Thyroid gland (tissue), 4 donors: ENCODE results near the gene TPK1. TPM values are rescaled to one million over a fixed set of nuclear protein-coding genes. Genes with fewer than 3 reads are reported as not detected.
A peak's percentile ranks its signal among the peaks of the same experiment; 100 is the strongest.

ENCODE experiments used
- DNase-seq, 2 donors: peaks; one replicate each; pipeline ENCODE4 v3.0.0-alpha.2; 2019
- H3K27ac ChIP-seq, 3 donors: fragments of 200-600 bp; sonication (generic); 1 replicate in 2 of 3; 2 replicates in 1 of 3; pipeline ENCODE4 v1.5.1; 2016 to 2019; ENCODE audit warnings: mild to moderate bottlenecking in 1 of 3, moderate library complexity in 1 of 3
- H3K27me3 ChIP-seq: fragments of 200-600 bp; sonication (generic); one replicate; pipeline ENCODE4 v1.5.1; 2019
- H3K36me3 ChIP-seq, 2 donors: fragments of 200-600 bp; sonication (generic); one replicate each; pipeline ENCODE4 v1.5.1; 2016 to 2019
- H3K4me1 ChIP-seq, 2 donors: fragments of 200-600 bp; sonication (generic); one replicate each; pipeline ENCODE4 v1.5.1; 2017 to 2019
- H3K4me3 ChIP-seq, 3 donors: fragments of 200-600 bp; sonication (generic); replicated peaks in 1 of 3; 1 replicate in 2 of 3; 2 replicates in 1 of 3; pipeline ENCODE4 v1.5.1; 2016; ENCODE audit warnings: mild to moderate bottlenecking in 1 of 3
- H3K9me3 ChIP-seq: fragments of 200-600 bp; sonication (generic); one replicate; pipeline ENCODE4 v1.5.1; 2017
- POLR2A ChIP-seq, 2 donors: fragments of 450-650 bp; IDR thresholded peaks; one replicate each; pipeline ENCODE4 v1.6.1; 2017; ENCODE audit warnings: antibody characterized with exemption in 2 of 2, mild to moderate bottlenecking in 2 of 2, moderate library complexity in 1 of 2
- WGBS, 2 donors: methylation state at CpG; one replicate each; pipeline ENCODE4 v1.1.5; 2017; 5-methylcytosine and 5-hydroxymethylcytosine counted together
- intact Hi-C: fragments of 100-400 bp; cut with DNase I; formaldehyde crosslinking; loops from one replicate; pipeline ENCODE4 v1.15.1; 2023
- total RNA-seq, 4 donors: library from RNA; depleted of rRNA; stranded (reverse); fragments of >200 nt; gene quantifications; one replicate each; pipeline ENCODE4 v1.2.3, GENCODE V29; 2016
- TF ChIP-seq, protein P1 (sequence below), 6 experiments: fragments of 200-600 bp in 3 of 6; fragments of 450-650 bp in 3 of 6; sonication (generic) in 3 of 6; IDR thresholded peaks; one replicate each; pipeline ENCODE4 v1.5.1; 2016 to 2019; ENCODE audit warnings: antibody characterized with exemption in 6 of 6, mild to moderate bottlenecking in 2 of 6, inconsistent platforms in 1 of 6, moderate library complexity in 1 of 6

Gene TPK1
- total RNA-seq = 10 to 100 TPM in 1 of 4 donors, 1 to 10 TPM in 3; 2.6 to 10.4 (median 6.2) TPM

DNA sequence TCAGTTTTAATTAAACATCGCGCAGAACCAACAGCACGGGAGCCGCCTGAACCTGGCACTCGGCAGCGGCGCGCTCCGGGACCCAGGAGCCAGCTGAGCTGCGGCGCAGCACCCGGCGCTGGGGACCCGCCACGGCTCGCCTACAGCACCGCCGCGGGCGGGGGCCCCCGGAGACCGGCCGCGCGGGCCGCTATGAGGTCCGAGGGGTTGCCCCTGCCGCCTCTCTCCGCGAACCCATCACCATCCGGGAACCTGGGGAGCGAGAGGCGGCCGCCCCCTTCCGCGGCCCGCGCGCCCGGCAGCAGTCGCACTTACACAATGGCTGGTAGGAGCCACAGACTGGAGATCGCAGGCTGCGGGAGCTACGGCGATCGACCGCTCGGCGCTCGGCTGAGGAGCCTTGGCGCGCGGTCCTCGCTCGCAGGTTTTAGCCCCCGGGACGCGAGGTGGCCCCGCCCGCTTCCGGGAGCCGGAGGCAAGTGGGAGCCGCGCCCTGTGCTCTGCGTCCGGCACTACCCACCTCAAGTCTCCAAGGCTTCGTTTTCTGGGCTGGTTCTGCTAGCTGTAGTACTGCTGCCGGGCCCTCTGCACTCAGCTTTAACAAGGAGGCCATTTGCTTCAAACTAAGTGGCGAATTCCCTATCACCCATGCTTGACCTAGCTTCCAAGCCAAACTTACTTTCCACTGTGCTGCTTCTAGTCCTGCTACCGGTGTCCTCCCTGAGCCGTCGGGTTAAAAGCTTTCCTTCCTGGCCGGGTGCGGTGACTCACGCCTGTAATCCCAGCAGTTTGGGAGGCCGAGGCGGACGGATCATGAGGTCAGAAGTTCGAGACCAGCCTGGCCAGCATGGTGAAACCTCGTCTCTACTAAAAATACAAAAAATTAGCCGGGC lies at the start of gene TPK1:
TPK1 (minus strand) TSS at position 402 of the 893 bp plus-strand sequence. CDS start 451 bp downstream, outside the sequence.
- peak within 1 kb of the TSS; percentile 88 to 90 (median 88) for H3K27ac ChIP-seq
- no peaks in the 10 kb centered on the region for H3K9me3 ChIP-seq
- intact Hi-C loops = no loop called here
- H3K27me3 ChIP-seq = no peaks in the 10 kb centered on the region
- H3K4me3 ChIP-seq = peak within 1 kb of the TSS; percentile 50 to 62 (median 57)
- H3K36me3 ChIP-seq = no peaks in the 10 kb centered on the region
- 13 to 14% methylated on average over 37 to 42 of the region's 81 CpGs for WGBS, 2 donors
- H3K4me1 ChIP-seq = peaks cover 0 to 7% of the 10 kb centered on the region in 2 donors
- TF ChIP-seq, protein P1, sequence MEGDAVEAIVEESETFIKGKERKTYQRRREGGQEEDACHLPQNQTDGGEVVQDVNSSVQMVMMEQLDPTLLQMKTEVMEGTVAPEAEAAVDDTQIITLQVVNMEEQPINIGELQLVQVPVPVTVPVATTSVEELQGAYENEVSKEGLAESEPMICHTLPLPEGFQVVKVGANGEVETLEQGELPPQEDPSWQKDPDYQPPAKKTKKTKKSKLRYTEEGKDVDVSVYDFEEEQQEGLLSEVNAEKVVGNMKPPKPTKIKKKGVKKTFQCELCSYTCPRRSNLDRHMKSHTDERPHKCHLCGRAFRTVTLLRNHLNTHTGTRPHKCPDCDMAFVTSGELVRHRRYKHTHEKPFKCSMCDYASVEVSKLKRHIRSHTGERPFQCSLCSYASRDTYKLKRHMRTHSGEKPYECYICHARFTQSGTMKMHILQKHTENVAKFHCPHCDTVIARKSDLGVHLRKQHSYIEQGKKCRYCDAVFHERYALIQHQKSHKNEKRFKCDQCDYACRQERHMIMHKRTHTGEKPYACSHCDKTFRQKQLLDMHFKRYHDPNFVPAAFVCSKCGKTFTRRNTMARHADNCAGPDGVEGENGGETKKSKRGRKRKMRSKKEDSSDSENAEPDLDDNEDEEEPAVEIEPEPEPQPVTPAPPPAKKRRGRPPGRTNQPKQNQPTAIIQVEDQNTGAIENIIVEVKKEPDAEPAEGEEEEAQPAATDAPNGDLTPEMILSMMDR (IDR thresholded peaks at IDR 0.05) = peak in 1 of 6 experiments; percentile 16
- peak in 1 of 2 donors; percentile 92 for TF ChIP-seq POLR2A (IDR thresholded peaks at IDR 0.05)
- DNase-seq = peak; percentile 87 to 90

DNA sequence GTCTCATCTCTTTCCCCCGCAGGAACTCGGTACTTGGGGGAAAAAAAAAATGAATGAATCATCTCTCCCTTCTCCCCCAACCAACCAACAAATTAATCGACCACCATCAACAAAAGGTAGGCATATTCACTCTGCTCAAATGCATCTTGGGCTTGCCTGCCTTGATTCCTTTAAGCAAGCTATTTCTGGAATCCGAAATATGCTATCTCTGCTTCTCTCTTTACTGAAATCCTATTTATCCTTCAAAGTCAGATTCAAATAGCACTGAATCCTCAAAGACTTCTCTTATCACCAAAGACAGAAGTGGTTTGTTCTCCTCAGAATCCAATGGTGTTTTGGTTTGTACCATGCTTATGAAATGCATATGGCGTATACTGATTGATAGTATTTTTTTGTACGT lies 49.6 kb upstream of the TPK1 start:
- Histone ChIP-seq H3K27me3 (no peaks in the 10 kb centered on the region), H3K36me3 (no peaks in the 10 kb centered on the region), H3K27ac (no peak overlapping the region), H3K4me3 (no peak overlapping the region), H3K9me3 (no peaks in the 10 kb centered on the region), H3K4me1 (no peaks in the 10 kb centered on the region)
- intact Hi-C loops = no loop called here
- TF ChIP-seq, protein P1 (IDR thresholded peaks at IDR 0.05) = no peak
- TF ChIP-seq POLR2A (IDR thresholded peaks at IDR 0.05) = no peak
- no peak for DNase-seq
- WGBS, 2 donors = 81 to 82% methylated on average over 6 of the region's 6 CpGs

DNA sequence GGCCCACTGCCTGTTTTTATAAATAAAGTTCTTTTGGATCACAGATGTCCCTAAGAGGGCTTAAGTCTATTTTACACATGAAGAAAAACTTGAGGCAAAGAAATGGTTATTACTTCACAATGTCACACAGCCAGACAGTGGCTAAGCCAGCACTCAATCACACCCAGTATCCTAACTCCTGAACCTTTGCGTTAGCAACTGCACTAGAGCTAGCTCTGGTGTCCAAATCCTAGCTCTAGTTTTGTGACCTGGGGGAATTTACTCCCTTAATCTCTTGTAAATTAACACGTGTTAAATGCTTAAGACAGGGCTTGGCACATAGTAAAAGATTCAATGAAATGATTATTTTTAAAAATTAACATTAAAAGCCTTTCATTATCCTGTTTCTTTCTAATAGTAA lies 49.0 kb upstream of the TPK1 start:
- no peaks in the 10 kb centered on the region for H3K36me3 ChIP-seq
- intact Hi-C loops = no loop called here

DNA sequence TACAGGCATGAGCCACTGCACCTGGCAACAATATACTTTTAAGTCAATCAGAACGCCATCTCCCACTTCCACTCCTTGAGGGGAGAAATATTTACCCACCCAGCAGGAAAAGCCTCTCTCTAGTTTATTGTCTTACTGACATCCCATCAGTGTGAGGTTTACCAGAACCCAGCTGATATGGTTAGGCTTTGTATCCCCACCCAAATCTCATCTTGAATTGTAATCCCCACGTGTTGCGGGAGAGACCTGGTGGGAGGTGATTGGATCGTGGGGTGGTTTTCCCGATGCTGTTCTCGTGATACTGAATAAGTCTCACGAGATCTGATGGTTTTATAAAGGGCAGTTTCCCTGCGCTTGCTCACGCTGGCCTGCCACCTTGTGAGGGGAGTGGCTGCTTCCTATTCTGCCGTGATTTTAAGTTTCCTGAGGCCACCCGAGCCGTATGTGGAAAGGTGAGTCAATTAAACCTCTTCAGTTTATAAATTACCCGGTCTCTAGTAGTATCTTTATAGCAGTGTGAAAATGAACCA lies 37.5 kb upstream of the TPK1 start:
- Histone ChIP-seq H3K36me3 (no peaks in the 10 kb centered on the region), H3K9me3 (no peaks in the 10 kb centered on the region), H3K27ac (no peak overlapping the region), H3K4me1 (no peaks in the 10 kb centered on the region), H3K27me3 (no peaks in the 10 kb centered on the region), H3K4me3 (no peak overlapping the region)
- no peak for TF ChIP-seq POLR2A (IDR thresholded peaks at IDR 0.05)
- TF ChIP-seq, protein P1 (IDR thresholded peaks at IDR 0.05) = no peak
- DNase-seq = no peak
- 83 to 86% methylated on average over 13 of the region's 13 CpGs for WGBS, 2 donors
- intact Hi-C loops = no loop called here

More for the DNA sequence above, 49.0 kb upstream of the TPK1 start:
- no peak for DNase-seq
- Histone ChIP-seq H3K9me3 (no peaks in the 10 kb centered on the region), H3K27me3 (no peaks in the 10 kb centered on the region), H3K4me3 (no peak overlapping the region), H3K27ac (no peak overlapping the region), H3K4me1 (no peaks in the 10 kb centered on the region)
- 59 to 67% methylated on average over 2 of the region's 2 CpGs for WGBS, 2 donors
- TF ChIP-seq POLR2A (IDR thresholded peaks at IDR 0.05) = no peak
- TF ChIP-seq, protein P1 (IDR thresholded peaks at IDR 0.05) = no peak

DNA sequence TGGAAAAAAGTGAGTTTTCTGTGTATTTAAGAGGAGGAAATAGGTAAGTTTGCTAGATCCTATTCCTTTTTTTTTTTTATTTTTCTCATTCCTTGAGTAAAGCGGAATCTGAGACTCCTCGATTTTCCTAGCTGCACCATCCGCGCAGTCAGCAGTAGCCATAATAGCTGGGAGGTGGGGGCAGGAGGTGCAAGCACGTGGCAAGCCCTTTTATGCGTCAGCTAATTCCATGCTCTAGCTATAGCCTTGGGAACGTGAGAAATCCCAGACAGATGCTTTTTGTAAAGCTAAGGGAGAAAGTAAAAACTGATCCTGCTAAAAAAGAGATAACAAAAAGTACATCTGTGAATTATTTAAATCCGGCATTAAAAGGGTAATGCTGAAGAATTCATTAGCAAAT lies 33.2 kb upstream of the TPK1 start:
- no peaks in the 10 kb centered on the region for H3K4me1 ChIP-seq
- 85 to 86% methylated on average over 8 of the region's 8 CpGs for WGBS, 2 donors
- DNase-seq = no peak
- no peaks in the 10 kb centered on the region for H3K9me3 ChIP-seq
- H3K27ac ChIP-seq = no peak overlapping the region
- H3K27me3 ChIP-seq = no peaks in the 10 kb centered on the region
- H3K36me3 ChIP-seq = no peaks in the 10 kb centered on the region
- no peak for TF ChIP-seq POLR2A (IDR thresholded peaks at IDR 0.05)
- TF ChIP-seq, protein P1 (IDR thresholded peaks at IDR 0.05) = no peak
- intact Hi-C loops = no loop called here
- H3K4me3 ChIP-seq = no peak overlapping the region
